ENCODE data around the gene PPP2CA. TPM values are rescaled to one million over a fixed set of nuclear protein-coding genes. Genes with fewer than 3 reads are reported as not detected.

Gene PPP2CA
- total and polyA plus RNA-seq, 9 of the 15 experiments (the other 6 are each of a cell fraction or from before 2014, with no cell fraction given): 23.0 to 257 (median 109) TPM

GRCh38 chr5:134176511-134177368, 49.1 kb downstream of the PPP2CA start, which contains the start of gene SKP1 (continued):
- TF ChIP-seq ZNF518B (CRISPR knock-in tag; IDR thresholded peaks at IDR 0.05) (no peak), SIRT6 (IDR thresholded peaks at IDR 0.05; ENCODE audit: low read depth, low read length) (no peak), SMARCA4 (IDR thresholded peaks at IDR 0.05) (no peak), KDM1A (IDR thresholded peaks at IDR 0.05) (no peak), ATF3 (IDR thresholded peaks at IDR 0.05) (no peak), ATF3 (CRISPR knock-in tag; conservative IDR thresholded peaks at IDR 0.05) (peak; percentile 81), CHD7 (IDR thresholded peaks at IDR 0.05; ENCODE audit: low read depth, low read length) (no peak), E2F4 (CRISPR knock-in tag; IDR thresholded peaks at IDR 0.05; ENCODE audit: low read depth) (peak; percentile 61; the same call in 1 of the 2 replicates), DACH1 (IDR thresholded peaks at IDR 0.05; ENCODE audit: partially characterized antibody) (peak; percentile 52), TEAD2 (tag; IDR thresholded peaks at IDR 0.05) (no peak)

All from K562 (cell line).